SK-N-SH (cell line): Measurements from ENCODE around the gene OLFM1. TPM values are rescaled to one million over a fixed set of nuclear protein-coding genes. Genes with fewer than 3 reads are reported as not detected.

Experiments
- CTCF ChIA-PET: fragments of 300-600, 350-600 bp; formaldehyde crosslinking; extraction: SDS; loops from one replicate; lab custom pipeline; 2021; lab: Yijun Ruan, JAX
- POLR2A ChIA-PET: fragments of 350-600 bp; sonication (Branson Sonifier 250); formaldehyde crosslinking; extraction: SDS; loops from one replicate; lab custom pipeline; 2020; ENCODE audit warnings: antibody characterized with exemption, inconsistent platforms; lab: Yijun Ruan, JAX
- DNase-seq: peaks from one replicate; pipeline ENCODE4 v3.0.0; 2012
- H2AFZ ChIP-seq: fragments of 200-600 bp; sonication (generic); 2 replicates; pipeline ENCODE4 v1.8.1; 2016; ENCODE audit warnings: antibody characterized with exemption, mild to moderate bottlenecking, low read depth
- H3F3A ChIP-seq: fragments of 200-600 bp; sonication (generic); replicated peaks from 2 replicates; pipeline ENCODE3; 2016; ENCODE audit warnings: antibody characterized with exemption, mild to moderate bottlenecking; ENCODE audit not compliant: insufficient read depth
- H3K27ac ChIP-seq, 2 experiments: fragments of 200-500 bp in 1 of 2; fragments of 200-600 bp in 1 of 2; sonication (Bioruptor generic) in 1 of 2; sonication (generic), shearing (Covaris generic) in 1 of 2; 2 replicates each; pipeline versions ENCODE4 v1.5.1 to v1.6.1; 2014 to 2016; ENCODE audit warnings: low read depth in 2 of 2, inconsistent platforms in 1 of 2, low read length in 1 of 2, mild to moderate bottlenecking in 1 of 2, mixed read lengths in 1 of 2
- H3K27me3 ChIP-seq: fragments of 200-600 bp; sonication (generic), shearing (Covaris generic); 2 replicates; pipeline ENCODE4 v1.6.1; 2016; ENCODE audit warnings: mixed run types; ENCODE audit not compliant: insufficient read depth
- H3K36me3 ChIP-seq, 2 experiments: fragments of 200-500 bp in 1 of 2; fragments of 200-600 bp in 1 of 2; sonication (Bioruptor generic) in 1 of 2; sonication (generic) in 1 of 2; replicated peaks in 1 of 2; 2 replicates each; pipeline versions ENCODE3 to v1.5.1; 2014 to 2016; ENCODE audit warnings: low read length in 1 of 2, mild to moderate bottlenecking in 1 of 2; ENCODE audit not compliant: insufficient read depth in 2 of 2, control insufficient read depth in 1 of 2
- H3K4me1 ChIP-seq, 2 experiments: fragments of 200-500 bp in 1 of 2; fragments of 200-600 bp in 1 of 2; sonication (Bioruptor generic) in 1 of 2; sonication (generic), shearing (Covaris generic) in 1 of 2; 2 replicates each; pipeline versions ENCODE4 v1.5.1 to v1.6.1; 2014 to 2016; ENCODE audit warnings: low read depth in 1 of 2, low read length in 1 of 2, mixed run types in 1 of 2; ENCODE audit not compliant: insufficient read depth in 2 of 2, control insufficient read depth in 1 of 2
- H3K4me2 ChIP-seq: fragments of 200-600 bp; sonication (generic), shearing (Covaris generic); 2 replicates; pipeline ENCODE4 v1.6.1; 2017; ENCODE audit warnings: mixed run types
- H3K4me3 ChIP-seq, 2 experiments: fragments of 200-500 bp in 1 of 2; fragments of 200-600 bp in 1 of 2; sonication (Bioruptor generic) in 1 of 2; sonication (generic), shearing (Covaris generic) in 1 of 2; 2 replicates each; pipeline versions ENCODE4 v1.5.1 to v1.8.1; 2014 to 2016; ENCODE audit warnings: low read depth in 2 of 2, inconsistent platforms in 1 of 2, low read length in 1 of 2, mild to moderate bottlenecking in 1 of 2, mixed read lengths in 1 of 2, moderate library complexity in 1 of 2
- H3K79me2 ChIP-seq: fragments of 200-600 bp; sonication (generic); 2 replicates; pipeline ENCODE4 v1.8.1; 2017; ENCODE audit warnings: mild to moderate bottlenecking; ENCODE audit not compliant: insufficient read depth
- H3K9ac ChIP-seq: fragments of 200-600 bp; sonication (generic); 2 replicates; pipeline ENCODE4 v1.6.1; 2017; ENCODE audit warnings: mixed run types
- H3K9me2 ChIP-seq: fragments of 200-600 bp; sonication (generic); 2 replicates; pipeline ENCODE4 v1.6.1; 2017; ENCODE audit warnings: mixed run types
- H3K9me3 ChIP-seq: fragments of 200-600 bp; sonication (generic); 2 replicates; pipeline ENCODE4 v1.6.1; 2017; ENCODE audit warnings: mixed run types, mild to moderate bottlenecking, moderate library complexity
- H4K20me1 ChIP-seq: fragments of 200-600 bp; sonication (generic); 2 replicates; pipeline ENCODE4 v1.6.1; 2017; ENCODE audit warnings: mild to moderate bottlenecking, mixed run types; ENCODE audit not compliant: insufficient read depth
- FOSL2 ChIP-seq: IDR thresholded peaks from 2 replicates; pipeline ENCODE4 v1.4.0; 2012; ENCODE audit warnings: low read depth, mild to moderate bottlenecking, moderate library complexity, borderline replicate concordance
- FOXJ3 ChIP-seq: sonication (generic); formaldehyde crosslinking; IDR thresholded peaks from 2 replicates; pipeline ENCODE4 v1.5.1; 2020; ENCODE audit warnings: mild to moderate bottlenecking, missing genetic modification reagents
- FOXM1 ChIP-seq: IDR thresholded peaks from 2 replicates; pipeline ENCODE4 v1.4.0; 2012; ENCODE audit warnings: low read depth, mild to moderate bottlenecking
- GABPA ChIP-seq: IDR thresholded peaks from 2 replicates; pipeline ENCODE4 v1.4.0; 2012; ENCODE audit warnings: low read depth, mild to moderate bottlenecking
- GATA2 ChIP-seq: sonication (generic); formaldehyde crosslinking; IDR thresholded peaks from 2 replicates; pipeline ENCODE4 v1.5.0; 2020; ENCODE audit warnings: mild to moderate bottlenecking, missing genetic modification reagents
- JUND ChIP-seq: IDR thresholded peaks from 2 replicates; pipeline ENCODE4 v1.4.0; 2012
- MEF2A ChIP-seq: IDR thresholded peaks from 2 replicates; pipeline ENCODE4 v1.4.0; 2012; ENCODE audit warnings: low read depth, borderline replicate concordance
- NFIC ChIP-seq: IDR thresholded peaks from 2 replicates; pipeline ENCODE4 v1.4.0; 2012; ENCODE audit warnings: borderline replicate concordance
- NRF1 ChIP-seq: IDR thresholded peaks from 2 replicates; pipeline ENCODE4 v1.6.1; 2012; ENCODE audit warnings: low read depth, mild to moderate bottlenecking, low read length
- POLR2AphosphoS5 ChIP-seq: IDR thresholded peaks from 2 replicates; pipeline ENCODE4 v1.6.1; 2012; ENCODE audit warnings: low read depth, low read length
- RXRA ChIP-seq: IDR thresholded peaks from 2 replicates; pipeline ENCODE4 v1.4.0; 2012; ENCODE audit warnings: low read depth, mild to moderate bottlenecking, borderline replicate concordance
- SMC3 ChIP-seq: IDR thresholded peaks from 2 replicates; pipeline ENCODE4 v1.6.1; 2012; ENCODE audit warnings: low read depth, low read length, improper control_type of control experiment
- TCF12 ChIP-seq: IDR thresholded peaks from 2 replicates; pipeline ENCODE4 v1.4.0; 2012
- TEAD4 ChIP-seq: IDR thresholded peaks from 2 replicates; pipeline ENCODE4 v1.4.0; 2012; ENCODE audit warnings: mild to moderate bottlenecking, borderline replicate concordance; ENCODE audit not compliant: insufficient read depth
- YY1 ChIP-seq: IDR thresholded peaks from 2 replicates; pipeline ENCODE4 v1.4.0; 2012; ENCODE audit warnings: low read depth, mild to moderate bottlenecking
- WGBS: methylation state at CpG from one replicate; pipeline ENCODE4 v1.1.6; 2017; ENCODE audit warnings: low lambda C conversion rate; 5-methylcytosine and 5-hydroxymethylcytosine counted together
- polyA plus RNA-seq, 3 experiments: library from polyadenylated mRNA; depleted of rRNA; stranded (reverse); fragments of >200 nt; gene quantifications; 2 replicates each; pipeline ENCODE4 v1.2.3, GENCODE V29; 2012
- TF ChIP-seq, protein P1 (sequence below): IDR thresholded peaks from 2 replicates; pipeline ENCODE4; 2012
- TF ChIP-seq, protein P2 (sequence below): fragments of 150-350 bp; IDR thresholded peaks from 2 replicates; pipeline ENCODE4 v1.6.1; 2017; ENCODE audit warnings: antibody characterized with exemption, low read length, low read depth, borderline replicate concordance
- TF ChIP-seq, protein P3 (sequence below): IDR thresholded peaks from 2 replicates; pipeline ENCODE4 v1.4.0; 2012; ENCODE audit warnings: low read depth
- TF ChIP-seq, protein P4 (sequence below): fragments of 200-600 bp; sonication (generic); IDR thresholded peaks from 2 replicates; pipeline ENCODE4 v1.6.1; 2017; ENCODE audit warnings: antibody characterized with exemption, mild to moderate bottlenecking, moderate library complexity

The OLFM1 gene
- polyA plus RNA-seq, 1 of the 3 experiments (the other 2 are of a cell fraction), result 15.9 TPM

DNA sequence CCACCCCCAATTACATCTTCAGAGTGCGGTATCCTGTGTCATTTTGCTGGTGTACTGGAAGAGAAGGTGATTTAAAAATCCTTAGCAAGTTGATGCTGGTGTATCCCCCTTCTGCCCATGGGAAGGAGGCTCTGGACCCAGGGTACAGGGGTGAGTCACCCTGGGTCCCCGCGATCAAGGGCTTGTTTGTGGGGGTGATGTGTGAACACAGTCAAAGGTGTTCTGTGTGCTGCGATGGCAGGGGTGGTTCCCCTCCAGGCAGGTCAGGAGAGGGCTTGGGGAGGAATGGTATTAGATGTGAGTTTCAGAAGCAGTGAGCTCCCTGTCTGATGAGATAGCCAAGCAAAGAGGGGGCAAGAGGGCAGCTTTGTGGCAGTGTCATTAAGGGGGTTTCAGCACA, 28.9 kb downstream of the OLFM1 start:
- Histone ChIP-seq H3K4me2 (no peak overlapping the region), H3K9ac (no peak overlapping the region), H3K27ac (no peak overlapping the region), H3K9me2 (no peaks in the 10 kb centered on the region), H3K36me3 (no peaks in the 10 kb centered on the region), H3K79me2 (no peaks in the 10 kb centered on the region), H3K4me1 (peaks cover 0 to 10% of the 10 kb centered on the region in 2 experiments; a peak in 2 of 4 replicates), H4K20me1 (no peaks in the 10 kb centered on the region), H2AFZ (no peak overlapping the region), H3K4me3 (no peak overlapping the region), H3K9me3 (no peaks in the 10 kb centered on the region), H3F3A (no peaks in the 10 kb centered on the region), H3K27me3 (no peaks in the 10 kb centered on the region)
- WGBS, result 72% methylated on average over 4 of the region's 4 CpGs
- CTCF ChIA-PET, result interaction anchor here (0.8 to 1.4 kb wide), 2 partner anchors 20 to 296 kb away, joined by 3 to 4 read pairs; no protein-coding TSS in a partner anchor
- TF ChIP-seq, protein P1, sequence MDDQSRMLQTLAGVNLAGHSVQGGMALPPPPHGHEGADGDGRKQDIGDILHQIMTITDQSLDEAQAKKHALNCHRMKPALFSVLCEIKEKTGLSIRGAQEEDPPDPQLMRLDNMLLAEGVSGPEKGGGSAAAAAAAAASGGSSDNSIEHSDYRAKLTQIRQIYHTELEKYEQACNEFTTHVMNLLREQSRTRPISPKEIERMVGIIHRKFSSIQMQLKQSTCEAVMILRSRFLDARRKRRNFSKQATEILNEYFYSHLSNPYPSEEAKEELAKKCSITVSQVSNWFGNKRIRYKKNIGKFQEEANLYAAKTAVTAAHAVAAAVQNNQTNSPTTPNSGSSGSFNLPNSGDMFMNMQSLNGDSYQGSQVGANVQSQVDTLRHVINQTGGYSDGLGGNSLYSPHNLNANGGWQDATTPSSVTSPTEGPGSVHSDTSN, result no peak
- no peak for TF ChIP-seq GATA2 (CRISPR knock-in tag)
- TF ChIP-seq, protein P2, sequence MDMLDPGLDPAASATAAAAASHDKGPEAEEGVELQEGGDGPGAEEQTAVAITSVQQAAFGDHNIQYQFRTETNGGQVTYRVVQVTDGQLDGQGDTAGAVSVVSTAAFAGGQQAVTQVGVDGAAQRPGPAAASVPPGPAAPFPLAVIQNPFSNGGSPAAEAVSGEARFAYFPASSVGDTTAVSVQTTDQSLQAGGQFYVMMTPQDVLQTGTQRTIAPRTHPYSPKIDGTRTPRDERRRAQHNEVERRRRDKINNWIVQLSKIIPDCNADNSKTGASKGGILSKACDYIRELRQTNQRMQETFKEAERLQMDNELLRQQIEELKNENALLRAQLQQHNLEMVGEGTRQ, result no peak
- TF ChIP-seq JUND, result no peak
- TF ChIP-seq, protein P3, sequence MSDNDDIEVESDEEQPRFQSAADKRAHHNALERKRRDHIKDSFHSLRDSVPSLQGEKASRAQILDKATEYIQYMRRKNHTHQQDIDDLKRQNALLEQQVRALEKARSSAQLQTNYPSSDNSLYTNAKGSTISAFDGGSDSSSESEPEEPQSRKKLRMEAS, result no peak
- no peak for TF ChIP-seq YY1
- TF ChIP-seq FOSL2, result no peak
- no peak for TF ChIP-seq RXRA
- no peak for TF ChIP-seq POLR2AphosphoS5
- TF ChIP-seq MEF2A, result no peak
- TF ChIP-seq FOXJ3, result no peak
- no peak for TF ChIP-seq FOXM1
- TF ChIP-seq NRF1, result no peak
- no peak for TF ChIP-seq TEAD4
- no peak for TF ChIP-seq NFIC
- no peak for TF ChIP-seq TCF12
- TF ChIP-seq SMC3, result no peak
- TF ChIP-seq GABPA, result no peak
- TF ChIP-seq, protein P4, sequence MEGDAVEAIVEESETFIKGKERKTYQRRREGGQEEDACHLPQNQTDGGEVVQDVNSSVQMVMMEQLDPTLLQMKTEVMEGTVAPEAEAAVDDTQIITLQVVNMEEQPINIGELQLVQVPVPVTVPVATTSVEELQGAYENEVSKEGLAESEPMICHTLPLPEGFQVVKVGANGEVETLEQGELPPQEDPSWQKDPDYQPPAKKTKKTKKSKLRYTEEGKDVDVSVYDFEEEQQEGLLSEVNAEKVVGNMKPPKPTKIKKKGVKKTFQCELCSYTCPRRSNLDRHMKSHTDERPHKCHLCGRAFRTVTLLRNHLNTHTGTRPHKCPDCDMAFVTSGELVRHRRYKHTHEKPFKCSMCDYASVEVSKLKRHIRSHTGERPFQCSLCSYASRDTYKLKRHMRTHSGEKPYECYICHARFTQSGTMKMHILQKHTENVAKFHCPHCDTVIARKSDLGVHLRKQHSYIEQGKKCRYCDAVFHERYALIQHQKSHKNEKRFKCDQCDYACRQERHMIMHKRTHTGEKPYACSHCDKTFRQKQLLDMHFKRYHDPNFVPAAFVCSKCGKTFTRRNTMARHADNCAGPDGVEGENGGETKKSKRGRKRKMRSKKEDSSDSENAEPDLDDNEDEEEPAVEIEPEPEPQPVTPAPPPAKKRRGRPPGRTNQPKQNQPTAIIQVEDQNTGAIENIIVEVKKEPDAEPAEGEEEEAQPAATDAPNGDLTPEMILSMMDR, result no peak
- POLR2A ChIA-PET, result interaction anchor here (1.2 kb wide), 1 partner anchor 21 kb away, joined by 6 read pairs; no protein-coding TSS in a partner anchor
- DNase-seq, result no peak
